Measurements from ENCODE around the gene DARS1. TPM values are rescaled to one million over a fixed set of nuclear protein-coding genes. Genes with fewer than 3 reads are reported as not detected.
"Not testable (repeated sequence)": the region's sequence is repeated elsewhere in the genome, so short reads cannot be mapped to it uniquely, and the experiment has no call there.

Gene DARS1
- total RNA-seq, 1 donor from 2014 or later = 44.6 TPM

- DNase-seq (ENCODE audit: low spot score) = no peak
These were observed 1.0 kb downstream of the DARS1 start for GRCh38 chr2:135984199-135985017.

GRCh38 chr2:135980434-135981079, 4.9 kb downstream of the DARS1 start:
- DNase-seq (ENCODE audit: low spot score) = no peak

GRCh38 chr2:135975702-135976101, 9.7 kb downstream of the DARS1 start:
- no peak for DNase-seq (ENCODE audit: low spot score)

GRCh38 chr2:135974036-135974435, 11.4 kb downstream of the DARS1 start:
- DNase-seq (ENCODE audit: low spot score) = no peak

- no peak for DNase-seq (ENCODE audit: low spot score)
These were observed 15.6 kb downstream of the DARS1 start for GRCh38 chr2:135969655-135970387.

- DNase-seq (ENCODE audit: low spot score) = no peak
These were observed 19.7 kb downstream of the DARS1 start for GRCh38 chr2:135965756-135966155.

GRCh38 chr2:135964404-135964803, 21.0 kb downstream of the DARS1 start:
- not testable (repeated sequence) for DNase-seq (ENCODE audit: low spot score)

GRCh38 chr2:135963841-135964240, 21.6 kb downstream of the DARS1 start:
- DNase-seq (ENCODE audit: low spot score) = no peak

GRCh38 chr2:135962366-135963123, 22.9 kb downstream of the DARS1 start:
- no peak for DNase-seq (ENCODE audit: low spot score)

GRCh38 chr2:135960656-135961551, 24.5 kb downstream of the DARS1 start:
- no peak for DNase-seq (ENCODE audit: low spot score)

- DNase-seq (ENCODE audit: low spot score) = no peak
These were observed 25.3 kb downstream of the DARS1 start for GRCh38 chr2:135960150-135960549.

- not testable (repeated sequence) for DNase-seq (ENCODE audit: low spot score)
These were observed 26.5 kb downstream of the DARS1 start for GRCh38 chr2:135958927-135959326.

- no peak for DNase-seq (ENCODE audit: low spot score)
These were observed 31.3 kb downstream of the DARS1 start for GRCh38 chr2:135954020-135954601.

- DNase-seq (ENCODE audit: low spot score) = no peak
These were observed 32.5 kb downstream of the DARS1 start for GRCh38 chr2:135952891-135953290.

GRCh38 chr2:135951041-135951583, 34.3 kb downstream of the DARS1 start:
- no peak for DNase-seq (ENCODE audit: low spot score)

- no peak for DNase-seq (ENCODE audit: low spot score)
These were observed 35.8 kb downstream of the DARS1 start for GRCh38 chr2:135949451-135950234.

GRCh38 chr2:135948642-135949355, 36.6 kb downstream of the DARS1 start:
- DNase-seq (ENCODE audit: low spot score) = no peak

GRCh38 chr2:135948141-135948540, 37.3 kb downstream of the DARS1 start:
- DNase-seq (ENCODE audit: low spot score) = no peak

GRCh38 chr2:135947483-135947882, 37.9 kb downstream of the DARS1 start:
- no peak for DNase-seq (ENCODE audit: low spot score)
